HG02571 (cell line): ENCODE measurements around the gene GSK3B.
"Not testable (repeated sequence)": the region's sequence is repeated elsewhere in the genome, so short reads cannot be mapped to it uniquely, and the experiment has no call there.

Source experiments
- ATAC-seq: cut with Tn5 transposase; IDR thresholded peaks from one replicate; pipeline ENCODE4 v1.9.1; 2021; ENCODE audit warnings: mild to moderate bottlenecking, moderate library complexity; ENCODE audit not compliant: unreplicated experiment

GSK3B gene

DNA sequence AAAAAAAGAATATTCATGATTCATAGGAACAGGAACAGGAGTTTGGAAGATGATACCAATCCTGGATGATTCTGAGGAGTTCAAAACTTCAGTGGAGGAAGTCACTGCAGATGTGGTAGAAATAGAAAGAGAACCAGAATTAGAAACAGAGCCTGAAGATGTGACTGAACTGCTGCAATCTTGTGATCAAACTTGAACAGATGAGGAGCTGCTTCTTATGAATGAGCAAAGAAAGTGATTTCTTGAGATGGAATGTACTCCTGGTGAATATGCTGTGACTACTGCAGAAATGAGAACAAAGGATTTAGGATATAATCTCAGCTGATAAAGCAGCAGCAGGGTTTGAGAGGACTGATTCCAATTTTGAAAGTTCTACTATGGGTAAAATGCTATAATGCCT is 72.7 kb downstream of the GSK3B start:
- ATAC-seq: no peak

- ATAC-seq: no peak
Measured at GRCh38 chr3:120018299-120018698, 75.9 kb downstream of the GSK3B start.

GRCh38 chr3:120017692-120018091 is 76.6 kb downstream of the GSK3B start:
- no peak for ATAC-seq

GRCh38 chr3:120013481-120013880 is 80.8 kb downstream of the GSK3B start:
- no peak for ATAC-seq

DNA sequence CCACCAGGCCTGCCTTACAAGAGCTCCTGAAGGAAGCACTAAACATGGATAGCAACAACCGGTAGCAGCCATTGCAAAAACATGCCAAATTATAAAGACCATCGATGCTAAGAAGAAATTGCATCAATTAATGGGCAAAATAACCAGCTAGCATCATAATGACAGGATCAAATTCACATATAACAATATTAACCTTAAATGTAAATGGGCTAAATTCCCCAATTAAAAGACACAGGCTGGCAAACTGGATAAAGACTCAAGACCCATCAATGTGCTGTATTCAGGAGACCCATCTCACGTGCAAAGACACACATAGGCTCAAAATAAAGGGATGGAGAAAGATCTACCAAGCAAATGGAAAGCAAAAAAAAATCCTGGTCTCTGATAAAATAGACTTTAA is 88.5 kb downstream of the GSK3B start:
- not testable (repeated sequence) for ATAC-seq

- ATAC-seq: not testable (repeated sequence)
Measured at GRCh38 chr3:120004008-120004498, 90.2 kb downstream of the GSK3B start.

DNA sequence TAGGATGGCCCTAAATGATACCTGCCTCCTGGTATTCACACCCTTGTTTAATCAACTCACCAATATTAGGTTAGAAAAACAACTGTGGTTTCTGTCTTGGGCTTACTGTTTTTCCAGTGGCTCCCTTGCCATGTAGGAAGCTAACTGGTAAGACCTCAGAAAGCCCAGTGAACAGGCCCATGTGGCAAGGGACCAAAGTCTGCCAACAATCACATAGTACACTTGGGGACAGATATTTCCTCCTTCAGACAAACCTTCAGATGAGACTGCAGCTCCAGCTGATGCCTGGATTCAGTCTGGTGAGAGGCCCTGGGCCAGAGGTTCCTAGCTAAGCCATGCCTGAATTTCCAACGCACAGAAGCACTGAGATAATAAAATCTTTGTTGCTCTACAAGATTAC is 96.1 kb downstream of the GSK3B start:
- no peak for ATAC-seq

- no peak for ATAC-seq
Measured at GRCh38 chr3:119990888-119991287, 103.4 kb downstream of the GSK3B start.

GRCh38 chr3:119989981-119990655 is 104.1 kb downstream of the GSK3B start:
- no peak for ATAC-seq

DNA sequence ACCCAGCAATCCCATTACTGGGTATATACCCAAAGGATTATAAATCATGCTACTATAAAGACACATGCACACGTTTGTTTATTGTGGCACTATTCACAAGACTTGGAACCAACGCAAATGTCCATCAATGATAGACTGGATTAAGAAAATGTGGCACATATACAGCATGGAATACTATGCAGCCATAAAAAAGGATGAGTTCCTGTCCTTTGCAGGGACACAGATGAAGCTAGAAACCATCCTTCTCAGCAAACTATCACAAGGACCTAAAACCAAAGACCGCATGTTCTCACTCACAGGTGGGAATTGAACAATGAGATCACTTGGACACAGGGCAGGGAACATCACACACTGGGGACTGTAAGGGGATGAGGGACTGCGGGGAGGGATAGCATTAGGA is 107.4 kb downstream of the GSK3B start:
- not testable (repeated sequence) for ATAC-seq

DNA sequence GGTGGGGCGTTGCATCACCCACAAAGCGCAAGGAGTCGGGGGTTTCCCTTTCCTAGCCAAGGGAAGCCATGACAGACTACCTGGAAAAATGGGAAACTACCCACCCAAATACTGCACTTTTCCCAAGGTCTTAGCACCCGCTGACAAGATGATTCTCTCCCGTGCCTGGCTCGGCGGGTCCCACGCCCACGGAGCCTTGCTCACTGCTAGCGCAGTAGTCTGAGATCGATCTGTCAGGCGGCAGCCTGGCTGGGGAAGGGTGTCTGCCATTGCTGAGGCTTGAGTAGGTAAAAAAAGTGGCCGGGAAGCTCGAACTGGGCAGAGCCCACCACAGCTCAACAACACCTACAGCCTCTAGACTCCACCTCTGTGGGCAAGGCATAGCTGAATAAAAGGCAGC is 112.9 kb downstream of the GSK3B start:
- ATAC-seq: no peak

DNA sequence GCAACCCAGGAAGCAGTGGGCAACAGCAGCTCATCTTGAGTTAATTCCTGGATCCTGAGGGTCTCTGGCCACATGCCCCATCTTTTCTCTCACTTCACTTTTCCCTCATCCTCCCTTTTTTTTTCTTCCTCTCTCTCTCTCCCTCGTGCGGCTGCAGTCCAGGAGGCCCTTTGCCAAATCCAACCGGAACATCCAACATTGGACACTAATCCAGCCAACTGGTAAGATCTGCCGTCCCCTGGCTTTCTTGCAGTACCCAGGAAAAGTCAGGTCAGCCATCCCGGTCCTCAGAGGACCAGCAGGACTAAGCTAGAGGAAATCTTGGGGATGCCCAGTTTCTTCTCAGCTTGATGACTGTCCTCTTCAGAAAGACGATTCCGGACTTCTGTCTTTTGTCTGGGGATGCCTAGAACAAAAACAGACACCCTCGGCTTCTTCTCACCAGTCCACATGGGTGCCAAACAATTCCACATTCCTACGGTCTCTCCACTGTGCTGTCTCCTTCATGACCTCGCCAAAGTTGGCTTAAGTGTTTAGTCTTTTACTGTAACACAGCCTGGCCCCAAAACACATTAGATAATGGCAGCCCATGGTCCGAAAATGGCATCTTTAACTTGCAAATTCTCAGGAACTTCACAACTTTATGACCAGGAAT is 115.6 kb downstream of the GSK3B start:
- ATAC-seq: no peak

GRCh38 chr3:119977353-119977752 is 116.9 kb downstream of the GSK3B start:
- no peak for ATAC-seq

DNA sequence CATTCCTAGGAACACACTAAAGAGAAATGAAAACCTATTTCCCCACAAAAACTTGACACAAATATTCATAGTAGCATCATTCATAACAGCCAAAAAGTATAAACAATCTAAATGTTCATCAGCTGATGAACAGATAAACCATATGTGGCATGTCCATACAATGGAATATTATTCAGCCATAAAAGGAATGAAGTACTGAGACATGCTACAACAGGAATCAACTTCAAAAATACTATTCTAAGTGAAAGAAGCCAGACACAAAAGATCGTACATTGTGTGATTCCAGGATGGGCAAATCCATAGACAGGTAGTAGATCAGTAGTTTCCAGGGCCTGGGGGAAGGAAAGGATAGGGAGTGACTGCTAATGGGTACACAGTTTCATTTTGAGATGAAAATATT is 118.0 kb downstream of the GSK3B start:
- no peak for ATAC-seq

DNA sequence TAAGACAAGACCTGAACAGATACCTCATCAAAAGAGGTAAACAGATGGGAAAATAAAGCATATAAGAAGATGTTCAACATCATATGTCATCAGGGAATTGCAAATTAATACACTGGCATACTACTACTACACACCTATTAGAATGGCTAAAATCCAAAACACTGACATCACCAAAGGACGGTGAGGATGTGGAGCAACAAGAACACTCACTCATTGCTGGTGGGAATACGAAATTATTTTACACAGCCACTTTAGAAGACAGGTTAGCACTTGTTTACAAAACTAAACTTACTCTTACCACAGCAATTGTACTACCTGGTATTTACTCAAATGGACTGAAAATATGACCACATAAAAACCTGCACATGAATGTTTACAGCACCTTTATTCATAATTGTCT is 119.6 kb downstream of the GSK3B start:
- no peak for ATAC-seq

GRCh38 chr3:119973018-119973646 is 121.1 kb downstream of the GSK3B start:
- no peak for ATAC-seq

DNA sequence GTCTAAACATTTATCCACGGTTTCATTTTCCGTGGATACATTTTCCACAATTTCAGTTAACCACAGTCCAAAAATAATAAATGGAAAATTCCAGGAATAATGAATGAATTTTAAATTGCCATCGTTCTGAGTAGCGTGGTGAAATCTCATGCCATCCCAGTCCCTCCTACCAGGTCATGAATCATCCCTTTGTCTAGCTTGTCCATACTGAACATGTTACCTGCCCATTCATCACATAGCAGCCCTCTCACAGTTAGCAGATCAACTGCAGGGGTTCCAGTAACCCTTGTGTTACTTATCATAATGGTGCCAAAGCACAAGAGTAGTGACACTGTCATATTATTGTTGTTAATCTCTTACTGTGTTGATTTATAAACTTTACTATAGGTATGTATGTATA is 124.5 kb downstream of the GSK3B start:
- ATAC-seq: no peak

GRCh38 chr3:119967353-119968006 is 126.8 kb downstream of the GSK3B start:
- ATAC-seq: no peak

DNA sequence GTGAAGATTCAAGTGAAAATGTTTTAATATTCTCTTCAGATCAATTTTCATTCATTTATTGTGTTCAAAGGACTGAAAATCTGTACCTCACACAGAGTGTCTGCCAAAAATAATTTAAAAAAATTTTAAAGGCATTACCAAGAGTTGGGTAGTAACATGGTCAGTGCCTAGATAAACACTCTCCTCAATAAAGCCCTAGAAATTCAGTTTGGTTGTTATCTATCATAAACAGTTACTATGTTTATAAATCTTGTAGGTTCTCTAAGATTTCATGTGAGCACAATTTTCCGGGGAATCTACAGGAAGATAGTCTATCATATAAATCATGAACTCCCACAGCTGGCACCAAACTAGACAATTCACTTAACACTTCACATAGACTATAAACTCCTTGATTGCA is 128.6 kb downstream of the GSK3B start:
- no peak for ATAC-seq

DNA sequence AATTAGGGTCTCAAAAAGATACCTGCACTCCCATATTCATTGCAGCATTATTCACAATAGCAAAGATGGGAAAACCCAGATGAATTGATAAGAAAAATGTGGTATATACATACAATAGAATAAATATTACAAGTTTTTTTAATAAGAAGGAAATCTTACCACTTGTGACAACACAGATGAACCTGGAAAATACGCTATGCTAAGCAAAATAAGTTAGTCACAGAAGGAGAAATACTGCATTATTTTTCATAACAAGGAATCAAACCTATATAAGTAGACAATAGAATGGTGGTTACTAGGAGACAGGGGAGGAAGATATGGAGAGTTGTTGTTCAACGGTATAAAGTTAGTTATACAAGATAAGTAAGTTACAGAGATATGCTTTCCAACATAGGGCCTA is 130.0 kb downstream of the GSK3B start:
- ATAC-seq: no peak

DNA sequence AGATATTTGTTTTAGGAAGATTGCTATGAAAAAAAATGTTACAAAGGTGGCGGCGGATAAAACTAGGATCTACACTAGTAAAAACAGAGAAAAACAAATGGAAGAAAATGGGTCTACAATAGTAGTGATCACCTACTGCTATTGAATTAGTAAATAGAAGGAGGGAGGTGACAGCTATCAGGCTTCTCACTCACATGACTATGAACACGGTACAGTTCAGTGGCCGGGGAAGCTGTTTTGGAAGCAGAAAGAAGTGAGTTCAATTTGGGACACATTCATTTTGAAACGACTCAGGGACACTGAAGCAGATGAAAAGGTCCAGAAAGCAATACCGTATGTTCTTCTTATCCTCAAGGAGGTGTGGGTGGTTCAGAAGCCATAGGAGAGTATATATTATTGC is 138.3 kb downstream of the GSK3B start:
- no peak for ATAC-seq
